GM19043 (cell line): ENCODE measurements around the gene PSMB9.
"Not testable (repeated sequence)": the region's sequence is repeated elsewhere in the genome, so short reads cannot be mapped to it uniquely, and the experiment has no call there.

Experiments
- ATAC-seq: cut with Tn5 transposase; IDR thresholded peaks from one replicate; pipeline ENCODE4 v1.9.1; 2021; ENCODE audit warnings: low read depth; ENCODE audit not compliant: unreplicated experiment

The PSMB9 gene

GRCh38 chr6:32855467-32856174 is 1.6 kb downstream of the PSMB9 start:
- ATAC-seq, result no peak

DNA sequence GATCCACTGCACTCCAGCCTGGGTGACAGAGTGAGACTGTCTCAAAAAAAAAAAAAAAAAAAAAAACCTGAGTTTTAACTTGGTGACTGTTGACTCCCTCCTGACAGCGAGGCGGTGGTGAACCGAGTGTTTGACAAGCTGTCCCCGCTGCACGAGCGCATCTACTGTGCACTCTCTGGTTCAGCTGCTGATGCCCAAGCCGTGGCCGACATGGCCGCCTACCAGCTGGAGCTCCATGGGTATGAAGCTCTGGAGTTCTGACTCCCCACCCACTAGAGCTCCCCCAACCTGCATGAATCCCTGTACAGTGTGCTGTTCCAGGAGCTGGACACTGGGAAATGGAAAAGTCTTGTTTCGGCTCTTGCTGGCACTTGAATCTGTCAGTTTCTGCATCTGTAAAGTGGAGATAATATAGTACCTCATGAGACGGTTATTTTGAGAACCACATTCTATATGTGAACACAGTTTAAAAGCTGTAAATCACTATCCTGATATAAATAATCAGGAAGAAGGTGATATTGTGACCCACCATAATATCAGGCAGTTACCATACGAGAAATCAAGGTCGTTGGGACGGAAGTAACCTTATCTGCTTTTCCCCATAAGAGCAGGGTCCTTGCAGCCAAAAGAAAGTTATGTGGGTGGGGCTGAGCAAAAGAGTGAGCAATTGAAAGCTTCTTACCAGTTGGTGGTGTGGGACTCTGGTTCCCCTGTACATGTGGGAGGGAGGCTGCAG is 3.3 kb downstream of the PSMB9 start:
- no peak for ATAC-seq

- no peak for ATAC-seq
These were observed 4.2 kb downstream of the PSMB9 start for GRCh38 chr6:32858194-32858593.

GRCh38 chr6:32860674-32861073 is 6.7 kb downstream of the PSMB9 start:
- ATAC-seq, result no peak

- ATAC-seq, result no peak
These were observed 8.7 kb downstream of the PSMB9 start for GRCh38 chr6:32862725-32863124.

GRCh38 chr6:32865724-32866443 is 11.9 kb downstream of the PSMB9 start:
- ATAC-seq, result no peak

DNA sequence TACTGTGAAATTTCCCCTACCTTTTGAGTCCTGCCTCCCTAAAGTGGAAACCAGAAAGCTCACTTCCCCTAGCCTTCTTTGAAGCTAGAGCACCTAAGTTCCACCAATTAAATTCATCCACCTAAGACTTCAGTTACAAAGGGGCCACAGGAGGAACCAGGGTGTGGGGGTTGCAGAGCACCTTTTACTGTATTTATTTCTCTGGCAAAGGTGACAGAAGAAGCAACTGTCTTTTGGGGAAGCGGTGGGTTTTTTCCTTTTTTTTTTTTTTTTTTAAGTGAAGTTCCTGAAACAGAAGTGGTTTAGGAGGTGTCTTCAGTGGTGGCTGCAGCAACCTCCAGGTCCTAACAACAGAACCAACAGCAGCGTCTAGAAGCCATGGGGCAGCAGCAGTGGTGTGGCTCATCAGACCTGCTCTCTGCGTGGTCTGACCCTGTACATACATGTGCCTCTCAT is 13.1 kb downstream of the PSMB9 start:
- ATAC-seq, result no peak

DNA sequence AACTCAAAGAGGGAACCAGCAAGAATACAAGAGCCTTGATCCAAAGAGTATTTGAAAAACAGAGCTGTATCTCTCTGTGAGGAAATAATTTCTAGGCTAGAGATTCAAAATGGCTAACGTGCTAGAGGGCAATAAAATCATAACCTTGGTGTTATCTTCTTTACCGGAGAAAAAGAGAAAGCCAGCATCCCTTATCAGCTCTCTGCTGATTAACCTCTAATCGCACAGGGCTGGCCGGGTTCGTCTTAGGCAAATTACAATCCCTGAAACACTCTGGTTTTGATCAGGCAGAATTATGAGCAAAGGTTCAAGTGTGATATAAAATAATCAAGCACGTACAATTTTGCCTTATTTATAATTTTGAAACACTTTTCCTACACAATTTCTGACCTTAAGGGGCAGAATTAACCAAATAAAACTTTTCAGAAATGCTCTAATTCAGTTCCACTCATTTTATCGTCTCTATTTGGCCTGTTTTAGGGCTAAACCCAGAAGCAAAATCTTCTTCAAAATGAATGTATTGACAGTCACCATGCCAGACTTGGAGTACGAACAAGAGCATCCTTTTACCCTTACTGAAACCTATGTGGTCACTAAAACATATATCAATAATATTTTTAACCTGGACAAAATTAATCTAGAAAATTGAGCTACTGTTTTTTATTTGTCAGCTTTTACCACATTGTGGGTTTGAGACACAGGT is 13.7 kb downstream of the PSMB9 start:
- ATAC-seq, result no peak

GRCh38 chr6:32868257-32868788 is 14.3 kb downstream of the PSMB9 start:
- ATAC-seq, result no peak

DNA sequence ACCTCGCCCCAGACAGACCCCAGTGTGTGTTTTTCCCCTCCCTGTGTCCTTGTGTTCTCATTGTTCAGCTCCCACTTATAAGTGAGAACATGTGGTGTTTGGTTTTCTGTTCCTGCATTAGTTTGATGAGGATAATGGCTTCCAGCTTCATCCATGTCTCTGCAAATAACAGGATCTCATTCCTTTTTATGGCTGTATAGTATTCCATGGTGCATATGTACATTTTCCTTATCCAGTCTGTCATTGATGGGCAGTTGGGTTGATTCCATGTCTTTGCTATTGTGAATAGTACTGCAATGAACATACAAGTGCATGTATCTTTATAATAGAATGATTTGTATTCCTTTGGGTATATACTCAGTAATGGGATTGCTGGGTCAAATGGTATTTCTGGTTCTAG is 20.0 kb downstream of the PSMB9 start:
- not testable (repeated sequence) for ATAC-seq

DNA sequence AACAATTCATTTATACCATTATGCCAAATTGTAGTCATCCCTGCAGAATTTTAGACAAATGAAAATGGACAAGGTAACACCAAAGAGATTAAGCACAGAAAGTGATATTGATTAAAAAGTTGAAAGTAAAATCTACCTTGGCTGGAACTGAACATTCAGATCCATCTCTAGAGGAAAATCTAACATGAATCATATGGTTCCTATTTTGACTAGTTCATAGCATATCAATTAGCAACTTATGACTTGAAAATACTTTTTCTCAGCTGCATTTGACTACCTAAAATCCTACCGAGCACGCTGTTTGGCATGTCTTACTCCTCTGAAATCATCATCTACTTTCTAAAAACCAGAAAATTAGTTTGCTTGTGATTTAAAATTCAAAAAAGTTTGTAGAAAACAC is 22.6 kb downstream of the PSMB9 start:
- ATAC-seq, result no peak

DNA sequence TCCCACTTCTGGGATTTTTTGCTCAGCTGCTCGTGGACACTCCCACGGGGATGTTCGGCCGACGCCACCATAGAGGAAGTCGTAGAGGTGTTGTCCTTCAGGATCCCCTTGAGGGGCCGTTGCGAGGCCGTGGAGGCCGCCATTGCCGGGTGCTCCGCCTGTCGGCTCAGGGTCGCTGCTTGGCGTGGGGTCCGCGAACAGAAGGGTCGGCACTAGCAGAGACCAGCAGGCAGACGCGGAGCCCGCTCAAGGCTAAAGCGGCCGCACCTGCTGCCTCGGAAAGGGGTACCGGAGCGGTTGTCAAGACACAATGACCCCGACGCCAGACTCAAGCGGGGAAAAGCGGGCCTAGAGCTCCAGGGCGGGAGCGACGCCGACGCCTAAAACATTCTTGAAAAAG is 25.7 kb downstream of the PSMB9 start:
- no peak for ATAC-seq

- not testable (repeated sequence) for ATAC-seq
These were observed 27.0 kb downstream of the PSMB9 start for GRCh38 chr6:32880962-32881361.

- ATAC-seq, result no peak
These were observed 28.9 kb downstream of the PSMB9 start for GRCh38 chr6:32882879-32883250.

- no peak for ATAC-seq
These were observed 29.8 kb downstream of the PSMB9 start for GRCh38 chr6:32883789-32884188.

- ATAC-seq, result no peak
These were observed 31.8 kb downstream of the PSMB9 start for GRCh38 chr6:32885698-32886286.

DNA sequence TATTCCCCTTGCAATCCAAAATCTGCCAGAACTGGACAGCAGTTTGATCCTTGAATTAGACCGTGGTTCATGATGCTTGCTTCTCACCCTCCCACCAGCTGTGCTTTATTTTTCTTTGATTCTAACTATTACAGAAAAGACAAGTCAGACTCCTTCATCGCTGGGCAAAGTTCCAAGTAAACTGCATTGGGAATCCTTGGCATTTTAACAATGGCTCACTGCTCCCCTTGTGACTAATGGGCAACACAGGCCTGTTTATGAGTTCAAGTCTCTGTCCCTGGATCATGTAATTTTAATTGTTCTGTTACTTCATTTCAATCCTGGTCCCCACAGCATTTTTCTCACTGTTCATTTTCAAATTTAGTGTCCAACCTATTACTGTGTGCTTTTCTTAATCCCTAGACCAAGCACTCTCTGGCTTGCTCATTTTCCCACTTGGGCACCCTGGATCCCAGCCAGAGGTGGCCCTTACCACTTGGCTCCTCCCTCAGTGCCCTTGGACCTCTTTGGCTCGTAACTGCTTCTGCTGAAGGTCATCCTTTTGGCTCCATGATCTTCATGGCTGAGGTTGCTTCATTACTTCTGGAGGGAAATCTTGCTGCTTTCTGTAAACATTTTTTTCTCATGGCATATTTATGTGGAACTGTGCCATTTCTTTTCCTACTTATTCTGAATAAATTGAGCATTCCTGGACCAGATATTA is 32.8 kb downstream of the PSMB9 start:
- no peak for ATAC-seq

DNA sequence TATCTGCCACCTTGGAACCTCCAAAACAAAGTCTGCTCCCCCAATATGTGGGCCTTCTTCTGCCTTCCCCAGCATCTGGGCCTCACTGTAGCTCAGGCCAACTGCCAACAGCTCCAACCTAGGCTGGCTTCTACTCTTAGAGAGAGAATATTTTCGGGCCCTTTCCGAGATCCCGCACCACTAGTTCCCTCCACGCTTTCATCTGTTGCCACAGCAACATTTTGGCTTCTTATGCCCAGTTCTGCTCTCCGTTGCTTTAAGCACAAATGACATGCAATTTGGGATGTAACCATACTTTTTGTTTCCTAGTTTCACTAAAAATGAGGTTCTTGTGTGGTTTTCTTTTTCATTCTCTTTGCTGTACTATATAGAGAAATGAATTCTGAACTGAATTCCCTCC is 33.6 kb downstream of the PSMB9 start:
- ATAC-seq, result no peak

- no peak for ATAC-seq
These were observed 34.6 kb downstream of the PSMB9 start for GRCh38 chr6:32888576-32888975.

GRCh38 chr6:32889533-32889932 is 35.5 kb downstream of the PSMB9 start:
- no peak for ATAC-seq
